ENCODE results near the gene SPIN3. TPM values are rescaled to one million over a fixed set of nuclear protein-coding genes. Genes with fewer than 3 reads are reported as not detected.
"Not testable (repeated sequence)": the region's sequence is repeated elsewhere in the genome, so short reads cannot be mapped to it uniquely, and the experiment has no call there.

The SPIN3 gene
- 9.4 and 9.6 TPM in 2 replicates for total RNA-seq

- Mint-ChIP-seq H3K27me3 (ENCODE audit: insufficient read depth) (no peaks in the 10 kb centered on the region), H3K9me3 (no peaks in the 10 kb centered on the region), H3K36me3 (ENCODE audit: low read depth) (peaks cover 16% of the 10 kb centered on the region), H3K4me3 (peak within 1 kb of the TSS; percentile 90), H3K4me1 (ENCODE audit: low read depth) (peaks cover 18% of the 10 kb centered on the region), H3K27ac (peak within 1 kb of the TSS; percentile 83)
- intact Hi-C loops (cut with micrococcal nuclease) = loop anchor here (1.0 to 10.0 kb wide), 3 partner anchors 126 to 459 kb away; partner anchors contain the start of genes FAAH2 and SPIN2B
- DNase-seq (ENCODE audit: low spot score) = peak; percentile 42
Measured at GRCh38 chrX:56995271-56995994, at the start of gene SPIN3. Gene SPIN3, minus strand, starts transcription at chrX:56995541. Its CDS starts 594 bp downstream, at chrX:56994947.

GRCh38 chrX:57044245-57044644 lies 48.9 kb upstream of the SPIN3 start:
- no peak for DNase-seq (ENCODE audit: low spot score)
- H3K4me1 Mint-ChIP-seq (ENCODE audit: low read depth) = no peaks in the 10 kb centered on the region
- no peak overlapping the region for H3K4me3 Mint-ChIP-seq
- intact Hi-C loops (cut with micrococcal nuclease) = no loop called here
- H3K36me3 Mint-ChIP-seq (ENCODE audit: low read depth) = no peaks in the 10 kb centered on the region
- H3K27ac Mint-ChIP-seq = no peak overlapping the region
- no peaks in the 10 kb centered on the region for H3K27me3 Mint-ChIP-seq (ENCODE audit: insufficient read depth)
- no peaks in the 10 kb centered on the region for H3K9me3 Mint-ChIP-seq

GRCh38 chrX:57037265-57037664 lies 41.9 kb upstream of the SPIN3 start:
- DNase-seq (ENCODE audit: low spot score); H3K4me1 Mint-ChIP-seq (ENCODE audit: low read depth); H3K27ac Mint-ChIP-seq; H3K27me3 Mint-ChIP-seq (ENCODE audit: insufficient read depth); H3K9me3 Mint-ChIP-seq; H3K4me3 Mint-ChIP-seq; H3K36me3 Mint-ChIP-seq (ENCODE audit: low read depth); intact Hi-C loops (cut with micrococcal nuclease): not testable (repeated sequence)

- Mint-ChIP-seq H3K27ac (peak overlapping the region; percentile 83), H3K27me3 (ENCODE audit: insufficient read depth) (no peaks in the 10 kb centered on the region), H3K9me3 (no peaks in the 10 kb centered on the region), H3K4me3 (peak overlapping the region; percentile 90), H3K36me3 (ENCODE audit: low read depth) (peaks cover 16% of the 10 kb centered on the region), H3K4me1 (ENCODE audit: low read depth) (peaks cover 18% of the 10 kb centered on the region)
- intact Hi-C loops (cut with micrococcal nuclease) = loop anchor here (1.0 to 10.0 kb wide), 4 partner anchors 127 to 598 kb away; partner anchors contain the start of genes FAAH2, SPIN2B and ZXDB
- DNase-seq (ENCODE audit: low spot score) = no peak
Measured at GRCh38 chrX:56994375-56995270, 718 bp downstream of the SPIN3 start.

GRCh38 chrX:56987741-56988140 lies 7.6 kb downstream of the SPIN3 start:
- Mint-ChIP-seq H3K4me3 (no peak overlapping the region), H3K4me1 (ENCODE audit: low read depth) (peaks cover 16% of the 10 kb centered on the region), H3K9me3 (no peaks in the 10 kb centered on the region), H3K27me3 (ENCODE audit: insufficient read depth) (no peaks in the 10 kb centered on the region), H3K36me3 (ENCODE audit: low read depth) (peaks cover 32% of the 10 kb centered on the region), H3K27ac (no peak overlapping the region)
- DNase-seq (ENCODE audit: low spot score) = no peak
- intact Hi-C loops (cut with micrococcal nuclease) = no loop called here

GRCh38 chrX:56986138-56986537 lies 9.2 kb downstream of the SPIN3 start:
- Mint-ChIP-seq H3K27ac (no peak overlapping the region), H3K4me3 (no peak overlapping the region), H3K9me3 (no peaks in the 10 kb centered on the region), H3K27me3 (ENCODE audit: insufficient read depth) (no peaks in the 10 kb centered on the region), H3K4me1 (ENCODE audit: low read depth) (peaks cover 16% of the 10 kb centered on the region), H3K36me3 (ENCODE audit: low read depth) (peaks cover 26% of the 10 kb centered on the region)
- no peak for DNase-seq (ENCODE audit: low spot score)
- intact Hi-C loops (cut with micrococcal nuclease) = no loop called here

GRCh38 chrX:56978172-56978571 lies 17.2 kb downstream of the SPIN3 start:
- DNase-seq (ENCODE audit: low spot score) = peak; percentile 22
- Mint-ChIP-seq H3K9me3 (no peaks in the 10 kb centered on the region), H3K27ac (no peak overlapping the region), H3K4me1 (ENCODE audit: low read depth) (peaks cover 10% of the 10 kb centered on the region), H3K36me3 (ENCODE audit: low read depth) (peaks cover 2% of the 10 kb centered on the region), H3K27me3 (ENCODE audit: insufficient read depth) (no peaks in the 10 kb centered on the region), H3K4me3 (no peak overlapping the region)
- intact Hi-C loops (cut with micrococcal nuclease) = loop anchor here (1.0 to 5.0 kb wide), 3 partner anchors 175 to 696 kb away; no protein-coding TSS in a partner anchor

GRCh38 chrX:56975611-56976010 lies 19.7 kb downstream of the SPIN3 start:
- Mint-ChIP-seq H3K4me1 (ENCODE audit: low read depth) (peaks cover 10% of the 10 kb centered on the region), H3K27ac (no peak overlapping the region), H3K9me3 (no peaks in the 10 kb centered on the region), H3K27me3 (ENCODE audit: insufficient read depth) (no peaks in the 10 kb centered on the region), H3K4me3 (no peak overlapping the region), H3K36me3 (ENCODE audit: low read depth) (no peaks in the 10 kb centered on the region)
- no peak for DNase-seq (ENCODE audit: low spot score)
- intact Hi-C loops (cut with micrococcal nuclease) = loop anchor here (5.0 kb wide), 1 partner anchor 693 kb away; no protein-coding TSS in a partner anchor

- peaks cover 10% of the 10 kb centered on the region for H3K4me1 Mint-ChIP-seq (ENCODE audit: low read depth)
- H3K27me3 Mint-ChIP-seq (ENCODE audit: insufficient read depth) = no peaks in the 10 kb centered on the region
- no peak overlapping the region for H3K4me3 Mint-ChIP-seq
- DNase-seq (ENCODE audit: low spot score) = no peak
- H3K36me3 Mint-ChIP-seq (ENCODE audit: low read depth) = no peaks in the 10 kb centered on the region
- H3K9me3 Mint-ChIP-seq = no peaks in the 10 kb centered on the region
- intact Hi-C loops (cut with micrococcal nuclease) = no loop called here
- H3K27ac Mint-ChIP-seq = no peak overlapping the region
Measured at GRCh38 chrX:56974408-56974807, 20.9 kb downstream of the SPIN3 start.

- Mint-ChIP-seq H3K27me3 (ENCODE audit: insufficient read depth) (no peaks in the 10 kb centered on the region), H3K36me3 (ENCODE audit: low read depth) (peaks cover 4% of the 10 kb centered on the region), H3K27ac (no peak overlapping the region), H3K4me3 (no peak overlapping the region), H3K4me1 (ENCODE audit: low read depth) (no peaks in the 10 kb centered on the region), H3K9me3 (no peaks in the 10 kb centered on the region)
- no peak for DNase-seq (ENCODE audit: low spot score)
- intact Hi-C loops (cut with micrococcal nuclease) = no loop called here
Measured at GRCh38 chrX:56969559-56969958, 25.8 kb downstream of the SPIN3 start.

- no peak overlapping the region for H3K27ac Mint-ChIP-seq
- intact Hi-C loops (cut with micrococcal nuclease) = no loop called here
- peaks cover 4% of the 10 kb centered on the region for H3K36me3 Mint-ChIP-seq (ENCODE audit: low read depth)
- no peaks in the 10 kb centered on the region for H3K9me3 Mint-ChIP-seq
- peaks cover 5% of the 10 kb centered on the region for H3K4me1 Mint-ChIP-seq (ENCODE audit: low read depth)
- no peak for DNase-seq (ENCODE audit: low spot score)
- no peaks in the 10 kb centered on the region for H3K27me3 Mint-ChIP-seq (ENCODE audit: insufficient read depth)
- no peak overlapping the region for H3K4me3 Mint-ChIP-seq
Measured at GRCh38 chrX:56968980-56969379, 26.4 kb downstream of the SPIN3 start.

GRCh38 chrX:56963377-56963776 lies 32.0 kb downstream of the SPIN3 start:
- Mint-ChIP-seq H3K36me3 (ENCODE audit: low read depth) (peaks cover 4% of the 10 kb centered on the region), H3K9me3 (no peaks in the 10 kb centered on the region), H3K4me1 (ENCODE audit: low read depth) (peaks cover 6% of the 10 kb centered on the region), H3K27ac (no peak overlapping the region), H3K4me3 (no peak overlapping the region), H3K27me3 (ENCODE audit: insufficient read depth) (no peaks in the 10 kb centered on the region)
- no peak for DNase-seq (ENCODE audit: low spot score)
- intact Hi-C loops (cut with micrococcal nuclease) = no loop called here

- Mint-ChIP-seq H3K4me1 (ENCODE audit: low read depth) (no peaks in the 10 kb centered on the region), H3K36me3 (ENCODE audit: low read depth) (no peaks in the 10 kb centered on the region), H3K9me3 (peaks cover 11% of the 10 kb centered on the region), H3K4me3 (no peak overlapping the region), H3K27ac (no peak overlapping the region), H3K27me3 (ENCODE audit: insufficient read depth) (no peaks in the 10 kb centered on the region)
- no peak for DNase-seq (ENCODE audit: low spot score)
- intact Hi-C loops (cut with micrococcal nuclease) = no loop called here
Measured at GRCh38 chrX:56947699-56948098, 47.6 kb downstream of the SPIN3 start.
